HEK293T (cell line): Measurements from ENCODE around the gene MAP2K5.

ENCODE experiments used
- CTCF ChIA-PET: fragments of 350-600 bp; formaldehyde crosslinking; extraction: SDS; loops from one replicate; lab custom pipeline; 2021; ENCODE audit warnings: antibody characterized with exemption, inconsistent platforms; lab: Yijun Ruan, JAX
- POLR2A ChIA-PET: fragments of 350-600 bp; formaldehyde crosslinking; extraction: SDS; loops from one replicate; lab custom pipeline; 2020; ENCODE audit warnings: antibody characterized with exemption, inconsistent platforms; lab: Yijun Ruan, JAX
- DNase-seq: peaks from one replicate; pipeline ENCODE4 v3.0.0; 2012; ENCODE audit warnings: mixed read lengths; ENCODE audit errors: extremely low spot score
- ARNT ChIP-seq: fragments of 450-650 bp; IDR thresholded peaks from 2 replicates; pipeline ENCODE4 v1.6.1; 2017; ENCODE audit warnings: mild to moderate bottlenecking
- BHLHE40 ChIP-seq: fragments of 450-650 bp; IDR thresholded peaks from 2 replicates; pipeline ENCODE4 v1.6.1; 2016; ENCODE audit warnings: mild to moderate bottlenecking, moderate library complexity, borderline replicate concordance
- CTBP1 ChIP-seq: fragments of 450-650 bp; IDR thresholded peaks from 2 replicates; pipeline ENCODE4 v1.6.1; 2016; ENCODE audit warnings: borderline replicate concordance
- ELF4 ChIP-seq: fragments of 450-650 bp; IDR thresholded peaks from 2 replicates; pipeline ENCODE4 v1.6.1; 2017; ENCODE audit warnings: antibody characterized with exemption
- FOXA1 ChIP-seq: fragments of 450-650 bp; IDR thresholded peaks from 2 replicates; pipeline ENCODE4 v1.6.1; 2016; ENCODE audit warnings: mild to moderate bottlenecking
- FOXK2 ChIP-seq: fragments of 450-650 bp; IDR thresholded peaks from 2 replicates; pipeline ENCODE4 v1.6.1; 2016; ENCODE audit warnings: mild to moderate bottlenecking
- FOXM1 ChIP-seq: fragments of 450-650 bp; IDR thresholded peaks from 2 replicates; pipeline ENCODE4 v1.6.1; 2017; ENCODE audit warnings: mild to moderate bottlenecking, borderline replicate concordance
- HDGF ChIP-seq: fragments of 450-650 bp; IDR thresholded peaks from 2 replicates; pipeline ENCODE4 v1.6.1; 2017; ENCODE audit warnings: antibody characterized with exemption, borderline replicate concordance
- L3MBTL2 ChIP-seq: fragments of 450-650 bp; conservative IDR thresholded peaks from 2 replicates; pipeline ENCODE4 v1.6.1; 2016; ENCODE audit warnings: mild to moderate bottlenecking
- LEF1 ChIP-seq: fragments of 450-650 bp; IDR thresholded peaks from 2 replicates; pipeline ENCODE4 v1.6.1; 2017; ENCODE audit warnings: mild to moderate bottlenecking, borderline replicate concordance
- NFRKB ChIP-seq: fragments of 450-650 bp; IDR thresholded peaks from 2 replicates; pipeline ENCODE4 v1.6.1; 2016; ENCODE audit warnings: mild to moderate bottlenecking, moderate library complexity
- SP1 ChIP-seq: fragments of 450-650 bp; IDR thresholded peaks from 2 replicates; pipeline ENCODE4 v1.6.1; 2017
- SUZ12 ChIP-seq: fragments of 450-650 bp; IDR thresholded peaks from 2 replicates; pipeline ENCODE4 v1.6.1; 2016; ENCODE audit warnings: mild to moderate bottlenecking
- TARDBP ChIP-seq: fragments of 450-650 bp; IDR thresholded peaks from 2 replicates; pipeline ENCODE4 v1.6.1; 2016
- ZNF384 ChIP-seq: fragments of 450-650 bp; IDR thresholded peaks from 2 replicates; pipeline ENCODE4 v1.6.1; 2016
- TF ChIP-seq, protein P1 (sequence below): fragments of 450-650 bp; IDR thresholded peaks from 2 replicates; pipeline ENCODE4 v1.6.1; 2016

Gene MAP2K5

DNA sequence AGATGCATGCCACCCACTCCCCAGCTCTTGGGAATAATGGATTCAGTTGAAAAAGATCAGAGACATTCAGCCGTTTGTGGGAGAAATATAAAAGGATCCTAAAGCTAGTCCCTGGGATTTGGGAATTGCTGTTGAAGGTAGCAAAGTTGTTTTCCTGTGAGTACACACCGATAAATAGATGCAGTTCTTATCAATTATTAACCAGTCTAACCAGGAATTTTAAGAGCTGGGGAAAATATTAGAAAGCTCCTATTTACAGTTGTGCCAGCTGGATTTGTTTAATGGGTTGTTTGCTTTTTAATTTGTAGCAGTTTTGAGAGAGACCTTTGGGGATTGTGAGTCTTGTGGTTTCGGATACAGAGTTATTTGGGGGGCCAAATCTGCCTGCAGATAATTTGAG is 238.6 kb downstream of the MAP2K5 start:
- ChIA-PET POLR2A (interaction anchor here (0.8 to 3.2 kb wide), 4 partner anchors 10 to 44 kb away, joined by 3 to 11 read pairs (median 4); no protein-coding TSS in a partner anchor), CTCF (interaction anchor here (1.4 kb wide), 1 partner anchor 43 kb away, joined by 3 read pairs; no protein-coding TSS in a partner anchor)
- no peak for DNase-seq
- TF ChIP-seq SUZ12 (no peak), SP1 (no peak)

DNA sequence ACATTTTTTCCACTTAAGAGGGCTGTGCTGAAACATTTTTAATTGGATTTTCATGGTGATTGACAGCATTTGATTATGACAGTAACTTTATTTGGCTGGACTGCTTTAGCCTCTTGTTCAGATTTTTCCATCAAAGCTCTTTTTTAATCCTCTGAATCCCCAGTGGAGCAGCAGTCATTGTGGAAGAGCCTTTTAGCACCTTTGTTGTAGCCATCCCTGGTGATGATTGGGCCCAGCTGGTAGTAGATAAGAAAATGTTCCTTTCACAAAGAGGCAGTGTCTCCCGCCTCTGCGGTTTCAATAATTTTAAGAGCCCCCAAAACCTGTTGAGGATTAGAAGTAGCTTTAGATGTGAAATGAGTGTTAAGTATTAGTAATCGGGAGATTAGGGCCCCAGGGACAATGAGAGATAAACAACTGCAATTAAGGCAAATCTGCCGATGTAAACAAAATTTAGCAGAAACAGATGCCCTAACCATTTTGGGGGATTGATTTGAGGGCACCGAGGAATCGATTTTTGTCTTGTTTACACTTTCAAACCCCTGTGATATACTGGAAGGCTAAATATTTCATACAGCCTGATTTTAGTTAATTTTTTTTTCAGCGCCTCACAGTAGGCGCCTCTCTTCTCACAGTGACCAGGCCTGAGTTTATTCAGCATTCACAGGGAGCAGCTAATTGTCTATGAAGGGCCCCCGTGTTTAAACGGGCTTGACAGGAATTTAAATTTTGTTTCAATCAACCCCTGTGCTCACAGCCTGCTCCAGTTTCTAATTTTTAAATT is 239.6 kb downstream of the MAP2K5 start:
- ChIA-PET POLR2A (interaction anchor here (0.7 to 1.8 kb wide), 3 partner anchors 10 to 97 kb away, joined by 3 to 5 read pairs (median 4); no protein-coding TSS in a partner anchor), CTCF (interaction anchor here (0.7 to 1.4 kb wide), 2 partner anchors 9 to 42 kb away, joined by 3 read pairs; no protein-coding TSS in a partner anchor)
- TF ChIP-seq TARDBP (no peak), ZNF384 (no peak), CTBP1 (no peak)
- TF ChIP-seq, protein P1, sequence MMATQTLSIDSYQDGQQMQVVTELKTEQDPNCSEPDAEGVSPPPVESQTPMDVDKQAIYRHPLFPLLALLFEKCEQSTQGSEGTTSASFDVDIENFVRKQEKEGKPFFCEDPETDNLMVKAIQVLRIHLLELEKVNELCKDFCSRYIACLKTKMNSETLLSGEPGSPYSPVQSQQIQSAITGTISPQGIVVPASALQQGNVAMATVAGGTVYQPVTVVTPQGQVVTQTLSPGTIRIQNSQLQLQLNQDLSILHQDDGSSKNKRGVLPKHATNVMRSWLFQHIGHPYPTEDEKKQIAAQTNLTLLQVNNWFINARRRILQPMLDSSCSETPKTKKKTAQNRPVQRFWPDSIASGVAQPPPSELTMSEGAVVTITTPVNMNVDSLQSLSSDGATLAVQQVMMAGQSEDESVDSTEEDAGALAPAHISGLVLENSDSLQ: peak; percentile 69
- DNase-seq: no peak

DNA sequence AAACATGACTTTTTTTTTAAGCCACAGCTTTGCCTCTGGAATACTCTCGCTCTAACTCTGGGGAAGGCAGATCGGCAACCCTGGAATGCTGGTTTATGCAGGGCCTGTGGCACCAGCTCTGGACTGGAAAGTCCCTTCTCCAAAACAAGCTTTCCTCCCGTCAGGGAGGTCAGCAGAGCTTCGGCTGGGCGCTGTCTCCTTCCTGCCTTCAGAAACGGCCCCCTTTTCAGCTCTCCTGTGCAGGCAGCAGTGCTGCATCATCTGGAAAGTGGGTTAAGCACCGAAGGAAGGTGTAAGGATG is 240.1 kb downstream of the MAP2K5 start:
- no peak for TF ChIP-seq TARDBP
- no peak for TF ChIP-seq HDGF
- TF ChIP-seq LEF1: no peak
- TF ChIP-seq, protein P1: no peak
- TF ChIP-seq FOXK2: no peak
- TF ChIP-seq ARNT: no peak
- TF ChIP-seq FOXA1: no peak
- TF ChIP-seq ELF4: no peak
- no peak for TF ChIP-seq CTBP1
- TF ChIP-seq L3MBTL2: no peak
- TF ChIP-seq SP1: no peak
- no peak for TF ChIP-seq NFRKB
- no peak for TF ChIP-seq SUZ12
- POLR2A ChIA-PET: interaction anchor here (1.2 kb wide), 1 partner anchor 97 kb away, joined by 5 read pairs; no protein-coding TSS in a partner anchor
- CTCF ChIA-PET: interaction anchor here (0.7 kb wide), 1 partner anchor 8 kb away, joined by 3 read pairs; no protein-coding TSS in a partner anchor
- no peak for DNase-seq

DNA sequence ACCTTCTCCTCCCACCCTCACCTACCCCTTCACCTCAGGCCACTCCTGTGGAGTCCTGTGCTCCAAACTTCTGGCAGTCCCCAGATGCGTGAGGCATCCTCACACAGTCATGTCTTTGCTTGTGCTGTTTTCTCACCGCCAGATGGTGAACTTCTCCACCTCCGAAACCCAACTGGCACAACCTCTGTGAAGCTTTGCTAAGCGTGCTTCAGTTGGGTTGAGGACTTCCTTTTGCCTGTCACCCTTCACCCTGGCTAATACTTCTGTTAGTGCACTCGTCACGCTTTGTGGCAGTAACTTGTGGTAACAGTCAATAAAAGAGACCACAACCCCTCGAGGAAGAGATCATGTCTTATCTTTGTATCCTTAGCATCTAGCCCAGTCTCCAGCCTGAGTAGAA is 240.8 kb downstream of the MAP2K5 start:
- POLR2A ChIA-PET: no interaction called here
- CTCF ChIA-PET: interaction anchor here (0.5 kb wide), 1 partner anchor 1055 kb away, joined by 5 read pairs; no protein-coding TSS in a partner anchor
- TF ChIP-seq ZNF384 (no peak), ARNT (no peak), BHLHE40 (no peak)
- no peak for DNase-seq

DNA sequence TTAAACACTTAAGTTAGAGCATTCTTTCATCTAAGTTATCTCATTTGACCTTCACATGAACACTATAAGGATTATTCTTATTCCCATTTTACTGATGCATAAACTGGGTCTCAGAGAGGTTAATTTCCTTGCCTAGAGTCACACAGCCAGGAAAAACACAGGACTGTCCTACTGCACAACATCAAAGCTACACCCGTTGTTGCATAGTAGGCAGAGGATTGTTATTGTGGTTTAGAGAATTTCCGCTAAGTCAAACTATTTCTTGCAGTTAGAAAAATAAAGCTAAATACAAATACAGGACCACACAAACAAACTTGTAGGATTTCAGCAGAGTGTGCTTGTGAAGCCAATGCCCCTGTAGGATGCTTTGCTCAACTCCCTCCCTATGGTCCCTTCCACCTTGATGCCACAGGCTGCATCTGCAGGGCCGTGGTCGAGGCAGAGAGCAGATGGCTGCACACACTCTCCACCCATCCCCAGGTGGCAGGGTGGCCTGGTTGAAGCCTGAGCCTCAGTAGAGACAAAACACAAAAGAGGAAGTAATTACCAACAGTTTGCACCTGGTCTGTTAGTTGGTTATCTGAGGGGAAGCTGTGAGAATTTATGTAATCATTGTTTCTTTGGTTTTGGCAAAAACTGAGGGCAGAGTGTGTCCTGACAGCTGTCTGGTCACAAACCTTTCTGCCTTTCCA is 241.7 kb downstream of the MAP2K5 start:
- ChIA-PET CTCF (interaction anchor here (0.6 kb wide), 1 partner anchor 189 kb away, joined by 5 read pairs; no protein-coding TSS in a partner anchor), POLR2A (no interaction called here)
- no peak for DNase-seq
- TF ChIP-seq SUZ12 (no peak), FOXA1 (no peak), ARNT (no peak), TARDBP (no peak), LEF1 (no peak), FOXK2 (no peak), SP1 (no peak), ZNF384 (no peak), HDGF (no peak), ELF4 (no peak), CTBP1 (no peak), NFRKB (no peak), BHLHE40 (no peak), FOXM1 (no peak), L3MBTL2 (no peak)
- TF ChIP-seq, protein P1: no peak

DNA sequence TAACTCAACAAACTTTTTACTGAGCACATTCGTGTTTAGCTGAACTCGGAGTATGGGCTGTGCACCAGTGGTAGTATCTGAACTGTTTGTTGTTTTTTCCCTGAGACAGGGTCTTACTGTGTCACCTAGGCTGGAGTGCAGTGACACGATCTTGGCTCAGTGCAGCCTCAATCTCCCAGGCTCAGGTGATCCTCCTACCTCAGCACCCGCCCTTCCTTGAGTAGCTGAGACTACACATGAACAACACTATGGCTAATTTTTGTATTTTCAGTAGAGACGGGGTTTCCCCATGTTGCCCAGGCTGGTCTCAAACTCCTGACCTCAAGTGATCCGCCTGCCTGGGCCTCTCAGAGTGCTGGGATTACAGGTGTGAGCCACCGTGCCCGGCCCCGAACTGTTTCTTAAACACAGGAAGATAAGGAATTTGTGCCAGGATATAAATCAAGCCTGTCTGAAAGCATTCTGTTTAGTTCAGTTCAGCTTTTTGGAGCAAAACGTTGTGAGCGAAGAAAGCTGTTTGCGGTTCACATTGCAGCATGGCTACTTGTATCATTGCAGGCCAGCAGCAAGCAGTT is 242.4 kb downstream of the MAP2K5 start:
- ChIA-PET CTCF (no interaction called here), POLR2A (no interaction called here)
- TF ChIP-seq, protein P1: no peak
- TF ChIP-seq BHLHE40 (no peak), ARNT (no peak), HDGF (no peak), FOXA1 (no peak), LEF1 (no peak), ZNF384 (no peak), CTBP1 (no peak), TARDBP (no peak), SUZ12 (no peak), NFRKB (no peak), L3MBTL2 (no peak), FOXM1 (no peak), ELF4 (no peak), SP1 (no peak)
- DNase-seq: no peak
